Neural cell (in vitro differentiated cells): ENCODE measurements around the gene HS3ST6.

Experiments used
- CTCF ChIP-seq: fragments of 450-650 bp; IDR thresholded peaks from 2 replicates; pipeline ENCODE4 v1.5.1; 2014; ENCODE audit warnings: antibody characterized with exemption, mild to moderate bottlenecking, moderate library complexity; ENCODE audit not compliant: poor library complexity, severe bottlenecking
- EP300 ChIP-seq: fragments of 450-650 bp; conservative IDR thresholded peaks from 2 replicates; pipeline ENCODE4 v1.6.1; 2014; ENCODE audit warnings: antibody characterized with exemption, mild to moderate bottlenecking, moderate library complexity; ENCODE audit not compliant: poor library complexity, severe bottlenecking
- EZH2 ChIP-seq: fragments of 200-600, 300-800 bp; shearing (Covaris generic), sonication (generic); IDR thresholded peaks from 2 replicates; pipeline ENCODE4 v1.6.1; 2014; ENCODE audit warnings: antibody characterized with exemption, low read length, borderline replicate concordance, mild to moderate bottlenecking; ENCODE audit not compliant: insufficient read depth, poor library complexity, severe bottlenecking
- RAD21 ChIP-seq: fragments of 450-650 bp; conservative IDR thresholded peaks from 2 replicates; pipeline ENCODE4 v1.6.1; 2014; ENCODE audit warnings: antibody characterized with exemption, mild to moderate bottlenecking, moderate library complexity
- TAF1 ChIP-seq: IDR thresholded peaks from 2 replicates; pipeline ENCODE4 v1.6.1; 2012; ENCODE audit warnings: low read depth
- TF ChIP-seq, protein P1 (sequence below): IDR thresholded peaks from 2 replicates; pipeline ENCODE4 v1.6.1; 2012; ENCODE audit warnings: borderline replicate concordance

DNA sequence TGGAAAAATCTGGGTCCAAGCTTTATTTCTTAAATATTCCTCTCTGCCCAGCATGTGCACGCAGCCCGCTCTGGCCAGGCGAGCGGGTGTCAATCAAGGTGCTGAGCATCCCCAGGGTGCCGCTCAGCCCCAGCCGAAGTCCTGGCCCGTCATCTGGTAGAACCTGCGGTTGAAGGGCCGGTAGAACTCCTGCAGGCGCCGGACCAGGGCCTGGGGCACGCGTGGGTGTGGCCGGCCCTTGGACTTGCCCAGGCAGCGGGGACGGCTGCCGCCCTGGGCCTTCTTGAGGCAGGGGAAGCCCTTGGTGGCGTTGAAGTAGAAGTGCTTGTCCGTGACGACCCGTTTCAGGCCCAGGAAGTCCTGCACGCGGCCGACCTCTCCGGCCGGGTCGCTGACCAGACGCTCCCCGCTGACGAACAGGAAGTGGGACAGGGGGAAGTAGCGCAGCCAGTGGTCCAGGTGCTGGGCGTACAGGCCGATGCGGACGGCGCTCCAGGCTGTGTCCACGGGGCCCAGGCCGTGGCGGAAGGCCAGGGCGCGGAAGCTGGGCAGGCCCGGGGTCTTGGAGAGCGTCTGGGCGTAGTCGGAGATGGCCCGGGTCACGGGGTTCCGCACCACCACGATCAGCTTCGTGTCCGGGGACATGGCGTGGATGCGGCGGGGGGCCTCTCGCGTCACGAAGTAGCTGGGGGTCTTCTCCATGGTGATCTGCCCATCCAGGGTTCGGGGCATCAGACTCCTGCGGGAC, 6.6 kb downstream of the HS3ST6 start:
- TF ChIP-seq RAD21, result no peak
- TF ChIP-seq EP300, result no peak
- no peak for TF ChIP-seq CTCF
- no peak for TF ChIP-seq EZH2
- TF ChIP-seq TAF1, result no peak
- TF ChIP-seq, protein P1, sequence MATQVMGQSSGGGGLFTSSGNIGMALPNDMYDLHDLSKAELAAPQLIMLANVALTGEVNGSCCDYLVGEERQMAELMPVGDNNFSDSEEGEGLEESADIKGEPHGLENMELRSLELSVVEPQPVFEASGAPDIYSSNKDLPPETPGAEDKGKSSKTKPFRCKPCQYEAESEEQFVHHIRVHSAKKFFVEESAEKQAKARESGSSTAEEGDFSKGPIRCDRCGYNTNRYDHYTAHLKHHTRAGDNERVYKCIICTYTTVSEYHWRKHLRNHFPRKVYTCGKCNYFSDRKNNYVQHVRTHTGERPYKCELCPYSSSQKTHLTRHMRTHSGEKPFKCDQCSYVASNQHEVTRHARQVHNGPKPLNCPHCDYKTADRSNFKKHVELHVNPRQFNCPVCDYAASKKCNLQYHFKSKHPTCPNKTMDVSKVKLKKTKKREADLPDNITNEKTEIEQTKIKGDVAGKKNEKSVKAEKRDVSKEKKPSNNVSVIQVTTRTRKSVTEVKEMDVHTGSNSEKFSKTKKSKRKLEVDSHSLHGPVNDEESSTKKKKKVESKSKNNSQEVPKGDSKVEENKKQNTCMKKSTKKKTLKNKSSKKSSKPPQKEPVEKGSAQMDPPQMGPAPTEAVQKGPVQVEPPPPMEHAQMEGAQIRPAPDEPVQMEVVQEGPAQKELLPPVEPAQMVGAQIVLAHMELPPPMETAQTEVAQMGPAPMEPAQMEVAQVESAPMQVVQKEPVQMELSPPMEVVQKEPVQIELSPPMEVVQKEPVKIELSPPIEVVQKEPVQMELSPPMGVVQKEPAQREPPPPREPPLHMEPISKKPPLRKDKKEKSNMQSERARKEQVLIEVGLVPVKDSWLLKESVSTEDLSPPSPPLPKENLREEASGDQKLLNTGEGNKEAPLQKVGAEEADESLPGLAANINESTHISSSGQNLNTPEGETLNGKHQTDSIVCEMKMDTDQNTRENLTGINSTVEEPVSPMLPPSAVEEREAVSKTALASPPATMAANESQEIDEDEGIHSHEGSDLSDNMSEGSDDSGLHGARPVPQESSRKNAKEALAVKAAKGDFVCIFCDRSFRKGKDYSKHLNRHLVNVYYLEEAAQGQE, result no peak
